AG10803 (cell line): ENCODE data around the gene FBXL17.

ENCODE experiments used
- DNase-seq: peaks from one replicate; pipeline ENCODE4 v3.0.0; 2010; ENCODE audit warnings: low read depth
- H3K4me3 ChIP-seq: 2 replicates; pipeline ENCODE4 v1.5.1; 2011; ENCODE audit warnings: mild to moderate bottlenecking, low read length, control low read depth
- TF ChIP-seq, protein P1 (sequence below): conservative IDR thresholded peaks from 2 replicates; pipeline ENCODE4 v1.5.1; 2011; ENCODE audit warnings: mild to moderate bottlenecking, low read length, control low read depth, inconsistent platforms

Gene FBXL17

DNA sequence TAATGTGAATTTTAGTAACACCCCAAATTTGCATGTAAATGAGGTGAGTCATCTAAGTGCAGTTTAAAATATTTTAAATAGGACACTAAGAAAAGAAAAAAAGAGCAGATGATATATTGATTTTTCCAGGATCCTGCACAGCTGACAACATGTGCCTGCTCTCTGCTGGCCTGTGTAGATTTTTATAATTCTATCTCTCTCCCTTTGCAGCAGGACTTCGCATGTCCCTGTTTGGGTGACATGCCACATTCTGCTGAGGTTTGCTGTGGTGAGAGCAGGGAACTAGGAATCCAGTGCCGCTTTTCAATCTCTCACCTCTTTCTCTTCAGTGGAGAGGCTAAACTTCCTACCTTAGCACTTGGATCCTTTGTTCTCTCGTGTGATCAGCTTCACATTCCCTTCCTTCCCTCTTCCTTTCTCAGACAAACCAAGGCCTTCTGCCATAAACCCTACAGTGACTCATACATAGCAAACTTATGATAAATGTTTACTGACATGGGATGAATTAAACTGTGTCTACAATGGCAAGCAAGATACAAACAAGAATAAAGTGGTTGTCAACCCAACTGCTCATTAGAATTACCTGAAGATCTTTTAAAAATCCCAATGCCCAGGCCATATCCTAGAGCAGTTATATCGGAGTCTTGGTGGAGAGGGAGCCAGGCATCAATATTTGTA lies 512.3 kb downstream of the FBXL17 start:
- peak; percentile 81 for DNase-seq
- TF ChIP-seq, protein P1, sequence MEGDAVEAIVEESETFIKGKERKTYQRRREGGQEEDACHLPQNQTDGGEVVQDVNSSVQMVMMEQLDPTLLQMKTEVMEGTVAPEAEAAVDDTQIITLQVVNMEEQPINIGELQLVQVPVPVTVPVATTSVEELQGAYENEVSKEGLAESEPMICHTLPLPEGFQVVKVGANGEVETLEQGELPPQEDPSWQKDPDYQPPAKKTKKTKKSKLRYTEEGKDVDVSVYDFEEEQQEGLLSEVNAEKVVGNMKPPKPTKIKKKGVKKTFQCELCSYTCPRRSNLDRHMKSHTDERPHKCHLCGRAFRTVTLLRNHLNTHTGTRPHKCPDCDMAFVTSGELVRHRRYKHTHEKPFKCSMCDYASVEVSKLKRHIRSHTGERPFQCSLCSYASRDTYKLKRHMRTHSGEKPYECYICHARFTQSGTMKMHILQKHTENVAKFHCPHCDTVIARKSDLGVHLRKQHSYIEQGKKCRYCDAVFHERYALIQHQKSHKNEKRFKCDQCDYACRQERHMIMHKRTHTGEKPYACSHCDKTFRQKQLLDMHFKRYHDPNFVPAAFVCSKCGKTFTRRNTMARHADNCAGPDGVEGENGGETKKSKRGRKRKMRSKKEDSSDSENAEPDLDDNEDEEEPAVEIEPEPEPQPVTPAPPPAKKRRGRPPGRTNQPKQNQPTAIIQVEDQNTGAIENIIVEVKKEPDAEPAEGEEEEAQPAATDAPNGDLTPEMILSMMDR, result no peak
- H3K4me3 ChIP-seq, result no peak overlapping the region

DNA sequence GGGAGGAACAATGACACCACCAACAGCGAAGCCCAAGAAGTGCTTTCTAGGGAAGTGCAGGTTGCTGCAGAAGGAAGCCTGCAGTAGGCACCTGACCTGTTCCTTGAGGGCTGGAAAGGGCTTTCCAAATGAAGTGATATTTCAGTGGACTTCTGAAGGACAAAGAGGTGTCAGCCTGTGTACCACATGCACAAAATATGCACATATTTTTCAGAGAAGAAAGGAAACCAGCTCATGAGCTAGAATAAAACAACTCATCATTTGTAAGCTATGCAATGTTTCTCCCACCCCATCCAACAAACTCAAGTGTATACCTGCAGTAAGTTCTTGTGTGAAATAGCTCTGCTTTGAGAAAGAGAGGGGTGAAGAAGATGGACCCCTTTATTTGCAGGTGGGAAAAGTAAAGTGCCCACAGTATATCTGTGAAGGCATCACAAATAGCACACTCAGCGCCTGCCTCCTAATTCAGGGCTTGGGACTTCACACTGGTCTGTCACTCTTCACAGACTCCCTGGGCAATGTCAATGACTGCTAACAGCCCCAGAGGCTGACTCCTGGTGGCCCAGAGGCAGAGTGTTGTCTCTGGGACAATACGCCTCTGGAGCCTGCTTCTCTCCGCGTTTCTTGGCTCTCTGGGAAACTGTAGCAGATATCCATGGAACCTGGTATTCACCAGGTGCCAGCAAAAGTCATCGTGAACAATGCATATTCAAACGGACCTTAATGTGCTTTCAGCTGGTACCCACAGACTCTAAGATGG lies 513.1 kb downstream of the FBXL17 start:
- no peak for DNase-seq
- TF ChIP-seq, protein P1, result no peak

DNA sequence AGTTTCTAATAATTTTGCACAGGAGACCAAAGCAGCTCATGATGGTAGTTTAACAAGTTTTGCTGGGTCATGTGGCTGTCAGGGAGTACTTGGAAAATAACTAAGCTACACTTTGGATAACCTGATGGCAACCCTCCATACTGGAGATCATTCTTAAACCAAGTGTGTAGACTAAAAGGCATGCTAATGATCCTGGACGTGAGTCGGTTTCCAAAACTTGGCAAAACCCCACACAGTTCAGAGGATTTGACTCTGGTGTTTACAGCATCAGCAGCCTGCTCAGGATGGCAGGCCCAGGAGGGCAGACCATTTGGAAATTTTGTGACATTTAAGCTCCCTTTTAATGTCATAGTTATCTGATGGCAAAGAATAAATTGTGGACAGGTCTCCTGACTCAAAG lies 514.6 kb downstream of the FBXL17 start:
- peak; percentile 28 for DNase-seq
- no peak overlapping the region for H3K4me3 ChIP-seq
- TF ChIP-seq, protein P1, result no peak

More for the DNA sequence above, 513.1 kb downstream of the FBXL17 start:
- no peak overlapping the region for H3K4me3 ChIP-seq

DNA sequence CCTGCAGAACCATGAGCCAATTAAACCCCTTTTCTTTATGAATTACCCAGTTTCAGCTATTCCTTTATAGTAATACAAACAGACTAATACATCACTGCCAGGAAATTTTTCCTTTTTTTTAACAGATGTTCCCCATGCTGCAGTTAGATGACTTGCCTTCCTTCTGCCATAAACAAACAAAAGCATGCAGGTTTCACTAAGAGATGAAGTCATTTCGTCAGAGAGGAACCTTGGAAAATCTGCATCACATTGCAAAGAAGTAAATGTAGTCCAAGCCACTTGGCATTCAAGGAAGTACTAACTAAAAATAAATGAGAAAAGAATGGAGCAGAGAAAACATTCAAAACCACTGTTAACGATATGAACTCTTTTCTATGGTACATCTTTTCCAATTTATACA lies 517.1 kb downstream of the FBXL17 start:
- TF ChIP-seq, protein P1, result no peak
- H3K4me3 ChIP-seq, result no peak overlapping the region
- peak; percentile 83 for DNase-seq

DNA sequence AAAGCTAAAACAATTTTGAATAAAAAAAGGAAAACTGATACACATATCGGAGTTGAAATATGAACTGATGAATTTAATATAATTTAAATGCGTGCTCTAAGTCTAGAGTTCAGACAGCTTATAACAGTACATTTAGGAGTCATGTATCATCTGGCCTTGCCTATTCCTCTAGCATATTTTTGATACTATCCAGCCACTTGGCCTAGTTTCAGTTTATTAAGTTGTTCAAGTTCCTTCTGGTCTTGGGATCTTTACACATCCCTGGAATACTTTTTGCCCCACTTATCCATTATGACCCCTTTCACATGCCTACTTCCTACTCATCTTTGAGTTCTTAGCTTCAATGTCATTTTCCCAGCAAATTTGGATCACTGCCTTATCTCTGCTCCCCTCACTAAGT lies 518.8 kb downstream of the FBXL17 start:
- TF ChIP-seq, protein P1, result no peak
- DNase-seq, result no peak
- no peak overlapping the region for H3K4me3 ChIP-seq

DNA sequence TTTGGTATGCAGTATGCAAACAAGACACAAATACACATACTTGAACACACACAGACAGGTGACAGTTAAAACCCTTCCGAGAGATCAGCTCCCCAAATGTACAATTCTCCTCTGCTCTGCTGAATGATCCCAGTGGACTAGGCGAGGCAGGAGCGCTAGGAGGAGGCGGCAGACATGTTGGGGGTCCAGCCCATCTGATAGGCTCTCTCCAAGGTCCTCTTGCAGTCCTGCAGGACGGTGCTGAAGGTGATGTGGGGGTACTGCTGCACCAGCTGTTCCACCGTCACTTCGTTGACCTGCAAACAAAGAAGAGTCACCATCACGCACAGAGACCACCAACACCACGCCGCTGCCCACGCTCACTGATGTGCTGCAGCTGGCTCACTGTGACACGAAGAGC lies 520.3 kb downstream of the FBXL17 start:
- DNase-seq, result no peak
- TF ChIP-seq, protein P1, result no peak
- no peak overlapping the region for H3K4me3 ChIP-seq

DNA sequence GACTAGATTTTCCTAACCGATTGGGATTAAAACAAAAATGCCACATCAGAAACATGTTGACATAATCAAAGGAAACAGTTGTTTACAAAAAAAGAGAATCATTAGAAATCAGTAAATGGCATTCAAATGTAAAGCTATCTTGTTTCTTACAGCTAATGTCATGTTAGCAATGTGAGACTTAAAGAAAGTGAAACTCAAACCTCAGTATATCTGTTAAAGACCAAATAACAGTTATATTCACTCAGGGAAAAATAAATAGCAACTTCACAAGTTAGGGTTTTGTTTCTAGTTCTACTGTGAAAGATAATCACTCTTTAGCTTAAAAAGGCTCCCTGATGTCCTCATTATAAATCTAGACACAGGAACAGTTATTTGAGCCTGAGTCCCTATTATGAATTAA lies 521.9 kb downstream of the FBXL17 start:
- no peak for DNase-seq
- no peak overlapping the region for H3K4me3 ChIP-seq
- TF ChIP-seq, protein P1, result no peak
